Ishikawa (cell line): Measurements from ENCODE around the gene AP3B1.

Source experiments
- CREB1 ChIP-seq: IDR thresholded peaks from 2 replicates; pipeline ENCODE4 v1.6.1; 2012; ENCODE audit warnings: low read depth
- EP300 ChIP-seq: IDR thresholded peaks from 2 replicates; pipeline ENCODE4 v1.6.1; 2012; ENCODE audit warnings: borderline replicate concordance
- FOXM1 ChIP-seq: IDR thresholded peaks from 2 replicates; pipeline ENCODE4 v1.6.1; 2012; ENCODE audit warnings: low read depth, borderline replicate concordance
- TAF1 ChIP-seq: IDR thresholded peaks from 2 replicates; pipeline ENCODE4 v1.6.1; 2012; ENCODE audit warnings: low read depth, mild to moderate bottlenecking
- ZBTB7A ChIP-seq: IDR thresholded peaks from 2 replicates; pipeline ENCODE4 v1.6.1; 2012; ENCODE audit warnings: low read depth
- TF ChIP-seq, protein P1 (sequence below): IDR thresholded peaks from 2 replicates; pipeline ENCODE4 v1.6.1; 2012

DNA sequence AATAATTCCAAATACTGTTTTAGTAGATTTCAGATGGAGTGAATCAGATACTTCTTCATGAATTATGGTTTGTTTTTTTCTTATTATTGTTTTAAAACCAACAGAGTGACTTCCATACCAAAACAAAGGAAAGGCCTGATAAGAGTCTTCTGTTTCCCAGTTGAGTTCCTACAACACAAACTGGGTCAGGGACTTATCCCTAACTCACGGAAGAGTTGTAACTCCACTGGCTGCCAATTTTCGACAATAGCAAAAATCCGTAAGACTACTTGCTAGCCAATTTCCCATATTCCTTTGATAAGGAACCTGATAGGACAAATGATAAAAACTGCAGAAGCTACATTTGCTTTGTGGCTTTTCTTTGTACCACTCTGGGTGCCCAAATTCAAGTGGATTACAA lies 219.2 kb downstream of the AP3B1 start:
- TF ChIP-seq EP300, result no peak
- no peak for TF ChIP-seq ZBTB7A
- no peak for TF ChIP-seq FOXM1
- TF ChIP-seq, protein P1, sequence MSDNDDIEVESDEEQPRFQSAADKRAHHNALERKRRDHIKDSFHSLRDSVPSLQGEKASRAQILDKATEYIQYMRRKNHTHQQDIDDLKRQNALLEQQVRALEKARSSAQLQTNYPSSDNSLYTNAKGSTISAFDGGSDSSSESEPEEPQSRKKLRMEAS, result no peak
- no peak for TF ChIP-seq TAF1
- no peak for TF ChIP-seq CREB1
